H4 (cell line): ENCODE measurements around the gene URGCP. TPM values are rescaled to one million over a fixed set of nuclear protein-coding genes. Genes with fewer than 3 reads are reported as not detected.
"Not testable (repeated sequence)": the region's sequence is repeated elsewhere in the genome, so short reads cannot be mapped to it uniquely, and the experiment has no call there.

Source experiments
- DNase-seq: peaks from one replicate; pipeline ENCODE4 v3.0.0-alpha.2; 2015; ENCODE audit warnings: low spot score
- total RNA-seq: library from RNA; depleted of rRNA; stranded (reverse); fragments of >200 nt; shearing (Covaris generic); gene quantifications from 2 replicates; pipeline ENCODE4 v1.2.3, GENCODE V29; 2014

URGCP gene
- total RNA-seq, 1 experiment from 2014 or later = 32.1 TPM

DNA sequence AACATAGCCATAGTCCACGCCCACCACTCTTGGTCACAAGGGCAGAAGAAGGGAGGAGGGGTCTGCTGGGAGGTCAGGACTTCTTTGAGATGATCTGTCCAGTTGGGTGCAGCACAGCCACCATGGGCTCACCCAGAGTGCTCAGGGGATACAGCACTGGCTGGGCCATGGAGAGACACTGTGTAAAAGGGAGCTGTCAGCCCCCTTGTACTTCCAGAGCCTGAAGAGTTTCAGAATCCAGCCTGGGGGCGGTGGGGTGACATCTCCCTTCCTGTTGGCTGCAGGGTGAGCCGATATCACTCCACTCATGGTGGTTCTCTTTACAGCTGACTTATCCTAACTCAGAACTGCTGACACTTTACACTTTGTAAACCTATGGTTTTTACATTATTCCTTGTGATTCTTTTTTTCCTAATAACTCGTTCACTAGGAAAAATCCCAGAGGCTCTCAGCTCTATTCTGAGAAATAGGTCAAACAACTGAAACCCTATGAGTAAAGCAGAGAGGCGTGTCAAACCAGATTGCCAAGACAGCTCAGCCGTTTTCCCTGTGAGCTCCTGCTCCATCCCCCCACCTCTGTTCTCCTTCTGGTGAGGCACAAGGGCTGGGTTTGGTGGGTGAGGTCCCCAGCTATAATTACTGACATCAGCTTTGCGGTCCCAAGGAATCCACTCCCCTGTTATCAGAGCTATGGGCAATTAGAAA, 33.8 kb downstream of the URGCP start:
- peak; percentile 89 for DNase-seq

DNA sequence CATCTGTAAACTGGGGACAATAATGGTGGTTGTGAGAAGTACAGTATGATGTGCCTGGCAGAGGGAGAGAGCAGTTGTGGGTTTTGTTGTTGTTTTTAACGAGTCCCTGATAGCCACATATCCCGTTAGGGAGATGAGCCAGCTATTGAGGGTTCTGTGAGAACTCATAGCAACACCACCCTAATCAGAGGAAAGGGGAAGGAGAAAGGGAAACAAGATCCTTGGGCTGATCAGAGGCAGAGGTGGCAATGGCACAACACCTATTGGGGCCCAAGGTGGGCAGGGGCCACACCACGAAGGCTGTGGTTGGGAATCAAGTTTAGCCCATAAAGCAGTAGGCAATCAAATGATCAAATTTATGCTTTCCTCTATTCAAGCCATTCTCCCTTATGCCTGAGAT, 35.3 kb downstream of the URGCP start:
- DNase-seq = no peak

DNA sequence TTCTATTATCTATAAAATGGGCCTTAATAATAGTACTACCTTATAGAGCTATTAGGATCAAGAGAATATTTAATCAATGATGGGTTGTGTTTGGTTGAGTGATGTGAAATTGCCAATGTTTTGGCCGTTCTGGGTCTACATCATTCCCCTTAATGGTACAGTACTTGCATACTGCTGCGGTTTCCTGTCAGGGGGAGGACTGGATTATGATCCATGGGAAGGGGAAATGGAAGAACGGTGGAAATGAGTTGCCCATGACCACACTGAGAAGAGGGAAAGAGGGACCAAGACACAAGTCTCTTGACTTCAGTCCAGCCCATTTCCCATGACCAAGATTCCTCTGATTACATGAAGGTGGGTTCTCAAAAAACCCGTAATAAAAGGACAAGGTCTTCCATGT, 36.1 kb downstream of the URGCP start:
- DNase-seq = no peak

DNA sequence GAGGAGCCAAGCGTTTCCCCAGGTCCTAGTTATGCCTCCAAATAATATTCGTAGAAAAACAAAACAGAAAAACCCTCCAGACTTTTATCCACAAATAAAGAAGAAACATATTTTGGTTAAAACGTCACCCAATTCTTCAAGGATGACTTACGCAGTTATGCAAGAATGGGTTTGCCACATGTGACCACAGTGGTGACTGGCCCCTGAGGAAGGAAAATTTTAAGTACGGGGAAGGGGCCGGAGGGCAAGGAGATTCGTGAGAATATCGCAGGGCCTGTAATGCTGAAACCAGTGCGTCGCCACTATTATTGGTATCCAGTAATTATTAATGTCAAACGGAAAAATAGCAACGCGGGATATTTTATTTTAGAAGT, 36.5 kb downstream of the URGCP start:
- DNase-seq = peak; percentile 93

DNA sequence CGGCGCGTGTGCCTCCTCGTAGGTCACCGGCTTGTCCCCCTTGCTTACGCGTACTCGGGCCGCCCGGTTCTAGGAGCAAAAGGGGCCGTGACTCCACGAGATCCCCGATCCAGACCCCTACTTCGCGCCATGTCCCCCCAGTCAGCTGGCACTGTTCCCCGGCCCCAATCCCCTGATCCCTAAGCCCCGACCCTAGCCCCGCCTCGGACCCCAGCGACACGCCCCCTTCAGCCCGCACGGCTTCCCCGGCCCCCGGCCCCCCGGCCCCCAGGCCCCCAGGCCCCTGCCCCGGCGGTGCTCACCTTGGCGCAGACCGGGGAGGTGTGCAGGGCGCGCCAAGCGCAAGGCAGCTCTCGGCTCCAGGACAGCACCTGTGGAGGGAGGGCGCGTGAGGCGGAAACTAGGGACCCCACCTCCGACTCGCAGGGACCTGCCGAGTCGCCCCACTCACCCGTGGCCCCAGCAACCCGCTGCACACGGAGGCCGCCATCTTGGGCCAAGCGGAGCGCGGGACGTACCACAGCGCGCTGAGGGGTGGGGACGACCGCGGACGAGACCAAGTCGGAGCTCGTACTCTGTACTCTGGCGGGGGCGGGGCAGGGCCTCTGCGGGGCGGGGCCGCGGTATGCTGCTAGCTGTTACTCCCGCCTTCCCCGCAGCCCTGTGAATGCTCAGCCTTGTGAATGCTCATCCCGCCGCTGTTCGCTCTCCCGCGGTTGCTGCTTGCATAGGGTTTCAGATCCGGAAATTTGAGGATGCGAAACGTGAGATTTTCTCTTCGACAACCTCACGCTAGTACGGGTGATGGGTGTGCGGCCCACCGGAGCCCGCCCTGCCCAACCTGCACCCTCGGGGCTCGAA, 37.2 kb downstream of the URGCP start, which contains the start of gene MRPS24:
Gene MRPS24 (minus strand): TSS at position 512 of the 861 bp plus-strand sequence. CDS start 22 bp downstream, at position 490.
- DNase-seq = peak; percentile 97

DNA sequence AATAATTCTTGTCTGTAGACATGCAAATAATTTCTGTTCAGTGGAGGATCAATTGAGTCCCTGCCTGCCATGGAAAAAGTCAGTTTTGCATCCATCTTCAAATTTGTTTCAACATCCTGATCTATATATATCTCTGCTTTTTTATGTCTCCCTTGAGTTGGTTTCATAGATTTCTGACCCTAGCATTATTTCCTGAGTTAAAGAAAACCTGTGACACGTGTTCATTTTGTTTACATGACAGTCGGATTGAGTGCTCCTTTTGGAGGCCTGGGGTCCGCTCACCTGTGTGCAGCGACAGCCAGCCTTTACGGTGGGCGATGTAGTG, 37.8 kb downstream of the URGCP start:
- DNase-seq = no peak

DNA sequence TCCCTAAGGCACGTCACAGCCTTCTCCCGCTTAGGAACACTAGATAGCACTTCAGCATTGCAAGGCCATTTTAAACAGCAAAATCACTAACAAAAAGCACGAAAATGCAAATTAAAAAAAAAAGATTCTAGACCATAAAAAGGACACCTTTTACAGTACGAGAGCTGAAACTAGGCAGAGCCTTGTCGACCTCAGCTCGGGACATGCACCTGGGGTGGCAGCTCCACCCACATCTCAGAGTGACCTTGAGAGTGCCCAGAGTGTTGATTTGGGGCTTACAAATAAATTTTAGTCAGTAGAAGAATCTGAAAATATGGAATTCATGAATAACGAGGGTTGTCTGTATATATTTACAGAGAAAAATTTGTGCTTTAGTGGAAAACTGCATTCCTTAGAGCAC, 38.2 kb downstream of the URGCP start:
- no peak for DNase-seq

DNA sequence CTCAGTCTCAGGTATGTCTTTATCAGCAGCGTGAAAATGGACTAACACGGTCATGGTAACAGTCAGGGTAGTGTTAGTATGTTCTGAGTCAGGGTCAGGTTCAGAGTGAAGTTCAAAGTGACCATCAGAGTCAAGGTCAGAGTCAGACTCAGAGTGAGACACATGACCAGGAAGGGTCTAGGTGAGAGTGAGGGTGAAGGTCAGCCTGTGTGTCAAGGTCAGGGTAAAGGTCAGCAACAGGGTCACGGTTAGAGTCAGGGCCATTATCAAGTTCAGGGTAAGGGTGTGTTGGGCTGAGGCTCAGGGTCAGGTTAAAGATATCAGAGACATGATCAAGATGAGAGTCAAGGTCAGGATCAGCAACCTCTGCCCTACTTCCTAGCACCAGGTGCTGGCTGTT, 41.1 kb downstream of the URGCP start:
- no peak for DNase-seq

DNA sequence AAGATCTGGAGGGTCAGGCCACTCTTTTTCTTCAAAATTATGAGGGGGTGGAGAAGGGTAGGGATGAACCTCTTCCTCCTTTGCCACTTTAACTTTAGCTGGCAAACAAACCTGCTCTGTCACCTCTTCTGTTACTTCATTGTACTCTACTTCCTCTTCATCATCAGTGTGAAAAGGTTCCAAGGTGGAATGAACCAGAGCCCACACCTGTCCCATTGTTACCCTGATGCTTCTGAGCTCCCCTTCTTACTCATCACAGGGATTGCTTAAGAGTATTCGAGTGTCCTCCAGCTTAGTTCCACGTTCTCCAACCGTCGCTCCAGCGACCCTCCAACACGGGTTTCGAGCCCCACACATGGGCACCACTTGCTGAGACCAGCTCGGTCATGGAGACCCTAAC, 42.3 kb downstream of the URGCP start:
- no peak for DNase-seq

DNA sequence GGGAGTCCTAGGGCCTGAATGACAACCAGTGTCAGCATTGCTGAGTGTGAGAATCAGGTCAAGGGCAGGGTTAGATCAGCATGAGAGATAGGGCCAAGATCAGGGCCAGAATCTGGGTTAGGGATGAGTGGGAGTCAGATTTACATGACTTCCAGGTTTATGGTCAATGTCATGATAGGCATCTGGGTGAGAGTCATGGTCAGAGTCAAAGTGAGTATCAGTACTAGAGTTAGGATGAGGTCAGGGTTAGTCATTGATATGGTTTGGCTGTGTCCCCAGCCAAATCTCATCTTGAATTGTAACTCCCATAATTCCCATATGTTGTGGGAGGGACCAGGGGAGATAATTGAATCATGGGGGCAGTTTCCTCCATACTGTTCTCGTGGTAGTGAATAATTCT, 49.4 kb downstream of the URGCP start:
- DNase-seq = no peak

DNA sequence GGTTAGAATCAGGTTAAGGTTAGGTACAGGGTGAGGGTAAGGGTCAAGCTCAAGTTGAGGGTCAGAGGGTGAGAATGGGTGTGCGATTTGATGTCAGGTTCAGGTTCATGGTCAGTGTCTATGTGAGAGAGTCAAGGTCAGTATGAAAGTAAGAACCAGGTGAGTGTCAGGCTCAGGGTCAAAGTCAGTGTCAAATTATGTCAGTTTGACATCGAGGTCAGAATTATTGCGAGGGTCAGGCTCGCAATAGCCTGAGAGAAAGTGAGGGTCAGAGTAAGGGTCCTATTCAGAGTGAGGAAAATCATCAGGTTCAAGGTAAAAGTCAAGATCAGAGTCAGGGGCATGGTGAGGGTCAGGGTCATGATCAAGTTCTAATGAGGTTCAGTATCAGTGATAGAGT, 50.1 kb downstream of the URGCP start:
- DNase-seq = no peak

DNA sequence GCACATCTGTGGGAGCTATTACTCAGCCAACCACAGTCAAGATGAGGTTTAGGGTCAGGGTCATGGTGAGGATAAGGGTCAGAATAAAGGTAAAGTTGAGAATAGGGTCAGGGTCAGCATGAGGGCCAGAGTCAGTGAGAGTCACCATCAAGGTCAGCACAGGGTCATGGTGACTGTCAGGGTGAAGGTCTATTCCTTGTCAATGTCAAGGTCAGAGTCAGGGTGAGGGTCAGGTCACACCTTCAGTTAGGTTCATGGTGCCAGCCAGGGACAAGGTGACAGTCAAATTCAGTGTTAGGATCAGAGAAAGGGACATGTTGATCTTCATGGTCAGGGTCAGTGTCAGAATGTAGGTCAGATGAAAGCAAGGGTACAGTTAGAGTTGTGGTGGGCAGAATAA, 51.2 kb downstream of the URGCP start:
- no peak for DNase-seq

DNA sequence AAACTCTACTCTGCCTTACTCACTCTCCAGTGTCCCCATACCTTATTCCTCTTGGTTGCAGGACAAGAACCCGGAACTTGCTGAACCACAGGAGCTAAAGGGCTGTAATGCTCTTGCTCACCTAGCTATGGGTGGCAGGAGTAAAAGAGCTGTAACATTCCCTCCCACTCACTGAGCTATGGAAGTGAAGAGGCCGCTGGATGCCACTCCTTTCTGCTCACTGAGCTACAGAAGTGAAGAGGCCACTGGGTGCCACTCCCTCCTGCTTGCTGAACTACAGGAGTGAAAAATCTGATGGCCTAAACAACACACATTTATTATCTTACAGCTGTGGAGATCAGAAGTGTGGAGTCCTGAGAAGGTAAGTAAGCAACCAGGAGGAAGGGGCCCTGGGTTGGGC, 54.6 kb downstream of the URGCP start:
- DNase-seq = no peak

DNA sequence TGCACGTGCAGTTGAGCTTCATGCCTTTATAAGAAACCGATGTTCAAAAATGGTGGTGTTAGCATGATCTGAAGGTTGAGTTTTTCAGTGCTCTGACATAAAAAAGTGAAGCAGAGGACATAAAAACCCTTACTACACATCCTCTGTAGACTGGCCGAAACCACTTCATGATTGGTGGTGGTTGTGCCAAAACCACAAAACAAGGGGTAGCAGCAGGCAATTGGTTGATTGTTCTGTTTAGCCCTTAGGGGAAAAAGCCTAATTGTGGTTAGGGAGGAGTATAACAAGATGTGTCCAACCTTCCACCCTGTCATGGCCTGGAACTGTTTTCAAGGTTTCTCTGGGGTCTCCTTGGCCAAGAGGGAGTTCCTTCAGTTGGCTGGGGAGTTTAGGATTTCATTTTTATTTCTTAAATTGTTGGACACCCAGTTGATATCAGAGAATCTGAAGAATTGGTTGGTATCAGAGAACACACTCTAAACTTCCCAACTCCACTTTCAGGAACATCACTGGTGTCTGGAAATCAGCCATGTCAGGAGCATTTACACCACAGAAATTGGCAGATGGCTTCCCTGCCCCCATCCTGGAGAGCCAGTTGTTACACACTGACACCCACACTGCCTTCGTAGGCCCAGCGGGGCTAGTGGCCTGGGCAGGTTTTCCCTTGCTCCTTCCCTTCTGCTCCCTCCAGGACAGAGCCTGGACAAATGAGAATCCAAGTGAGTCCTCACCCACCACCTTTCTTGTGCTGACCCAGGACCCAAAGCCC, 55.9 kb downstream of the URGCP start:
- DNase-seq = peak; percentile 86

DNA sequence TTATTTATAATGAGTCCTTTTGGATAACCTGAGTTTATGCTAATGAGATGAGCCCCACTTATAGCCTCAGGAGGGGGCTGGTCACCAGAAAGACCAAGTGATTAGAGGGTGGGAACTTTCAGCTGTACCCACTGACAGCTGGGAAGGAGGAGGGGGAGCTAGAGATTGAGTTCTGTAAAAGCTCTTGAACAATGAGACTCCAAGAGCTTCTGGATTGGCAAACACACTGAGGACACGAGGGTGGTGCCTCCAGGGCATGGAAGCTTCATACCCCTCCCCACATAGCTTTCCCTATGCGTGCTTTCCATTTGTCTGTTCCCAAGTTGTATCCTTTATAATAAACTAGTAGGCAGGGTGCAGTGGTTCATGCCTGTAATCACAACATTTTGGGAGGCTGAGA, 57.3 kb downstream of the URGCP start:
- DNase-seq = no peak

DNA sequence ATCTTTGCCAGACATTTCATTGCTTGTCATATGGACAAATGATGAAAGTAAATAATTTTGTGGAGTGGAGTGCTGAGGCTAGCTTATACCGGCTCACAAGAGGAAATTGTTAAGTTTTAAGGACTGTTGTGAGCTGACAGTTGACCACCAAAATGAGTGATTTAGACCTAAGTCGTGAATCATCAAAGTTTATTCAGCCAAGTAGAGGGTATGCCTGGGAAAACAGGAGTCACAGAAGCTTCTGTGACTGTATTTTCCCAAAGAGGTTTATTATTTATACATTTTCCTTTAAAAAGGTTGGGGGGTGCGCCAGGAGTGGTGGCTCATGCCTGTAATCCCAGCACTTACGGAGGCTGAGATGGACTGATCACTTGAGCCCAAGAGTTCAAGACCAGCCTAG, 58.9 kb downstream of the URGCP start:
- DNase-seq = no peak

DNA sequence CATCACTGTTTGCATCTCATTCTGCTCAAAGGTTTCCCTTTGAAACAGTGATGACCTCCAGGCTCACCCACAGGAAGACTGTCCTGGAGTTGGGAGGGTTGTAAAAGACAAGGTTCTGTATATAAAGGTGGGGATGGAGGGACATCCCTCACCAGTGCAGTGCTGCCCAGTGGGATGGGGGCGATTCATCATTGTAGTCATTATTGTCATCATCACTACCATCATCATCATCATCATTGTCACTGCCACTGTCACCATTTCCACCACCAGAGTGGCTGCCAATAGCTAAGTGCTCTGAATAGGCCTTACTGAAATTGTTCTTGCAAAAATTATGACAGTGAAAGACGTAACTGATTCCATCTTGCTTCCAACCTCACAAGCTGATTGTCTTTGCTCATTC, 61.7 kb downstream of the URGCP start:
- no peak for DNase-seq

DNA sequence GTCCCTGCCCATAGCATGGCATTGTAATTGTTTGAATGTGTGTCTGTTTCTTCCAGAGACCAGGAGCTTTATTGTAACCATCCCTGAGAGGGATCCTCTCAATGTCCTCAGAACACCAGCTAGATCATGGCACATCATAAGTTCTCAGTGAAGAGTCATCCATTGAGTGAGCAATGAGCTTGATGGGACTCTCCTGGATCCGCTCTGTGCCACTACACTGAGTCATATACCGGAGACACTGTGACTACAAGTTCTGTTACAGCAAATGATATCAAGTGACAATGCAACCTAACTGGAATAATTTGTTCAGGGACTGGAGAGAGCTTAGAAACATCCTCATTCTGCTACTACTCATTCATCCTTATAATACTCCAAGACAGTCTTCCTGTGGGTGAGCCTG, 62.1 kb downstream of the URGCP start:
- no peak for DNase-seq

DNA sequence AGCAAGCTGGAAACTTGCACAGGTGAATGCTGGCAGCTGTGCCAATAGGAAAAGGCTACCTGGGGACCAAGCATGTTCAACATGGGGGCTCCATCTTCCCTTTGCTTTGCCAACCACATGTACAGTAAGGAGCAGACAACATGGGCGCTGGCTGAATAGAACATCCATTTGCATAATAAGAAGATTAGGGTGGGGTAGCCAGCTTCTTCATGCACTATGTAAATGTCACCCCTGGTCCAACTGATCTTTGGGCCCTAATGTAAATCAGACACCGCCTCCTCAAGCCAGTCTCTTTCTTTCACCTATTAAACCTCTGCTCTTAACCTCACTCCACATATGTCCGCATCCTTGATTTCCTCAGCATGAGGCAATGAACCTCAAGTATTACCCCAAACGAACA, 63.1 kb downstream of the URGCP start:
- no peak for DNase-seq

DNA sequence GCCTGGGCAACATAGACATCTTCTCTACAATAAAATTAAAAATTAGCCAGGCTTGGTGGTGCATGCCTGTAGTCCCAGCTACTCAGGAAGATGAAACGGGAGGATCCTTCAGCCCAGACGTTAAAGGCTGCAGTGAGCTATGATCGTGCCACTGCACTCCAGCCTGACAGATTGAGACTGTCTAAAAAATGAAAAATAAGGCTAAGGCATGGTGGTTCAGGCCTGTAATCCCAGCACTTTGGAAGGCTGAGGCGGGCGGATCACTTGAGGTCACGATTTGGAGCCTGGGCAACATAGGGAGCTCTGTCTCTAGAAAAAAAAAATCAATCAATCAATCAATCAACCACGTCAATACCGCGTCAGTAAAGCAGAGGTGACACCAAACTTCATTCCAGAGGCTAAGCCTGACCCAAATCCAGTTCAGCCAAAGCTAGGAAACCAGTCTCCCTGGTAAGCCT, 68.2 kb downstream of the URGCP start:
- no peak for DNase-seq

DNA sequence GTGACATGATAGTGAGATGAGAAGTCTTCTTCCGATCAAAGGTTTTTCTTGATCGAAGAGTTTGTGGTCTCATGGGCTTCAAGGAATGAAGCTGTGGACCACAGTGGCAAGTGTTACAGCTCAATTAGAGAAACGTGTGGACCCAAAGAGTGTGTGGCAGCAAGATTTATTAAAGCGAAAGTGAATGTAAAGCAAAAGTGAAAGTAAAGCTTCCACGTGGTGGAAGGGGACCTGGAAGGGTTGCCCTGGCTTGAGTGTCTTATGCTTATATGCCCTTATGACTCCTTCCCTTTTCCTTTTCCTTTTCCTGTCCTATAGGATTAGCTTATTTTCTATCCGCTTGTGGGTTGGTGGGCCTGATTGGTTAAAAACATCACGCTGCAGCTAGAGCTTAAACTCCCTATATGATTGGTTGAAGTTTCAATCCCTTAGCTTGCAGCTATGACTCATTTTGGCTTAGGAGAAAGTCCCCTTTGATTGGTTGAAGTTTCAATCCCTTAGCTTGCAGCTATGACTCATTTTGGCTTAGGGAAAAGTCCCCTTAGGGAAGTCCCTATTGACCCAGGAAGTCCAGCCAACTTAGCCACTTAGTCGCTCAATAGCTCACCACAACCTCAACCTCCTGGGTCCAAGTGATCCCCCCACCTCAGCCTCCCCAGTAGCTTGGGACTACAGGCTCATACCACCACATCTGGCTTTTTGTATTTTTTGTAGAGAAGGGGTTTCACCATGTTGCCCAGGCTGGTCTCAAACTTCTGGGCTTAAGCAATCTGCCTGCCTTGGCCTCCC, 71.7 kb downstream of the URGCP start:
- peak; percentile 96 for DNase-seq

DNA sequence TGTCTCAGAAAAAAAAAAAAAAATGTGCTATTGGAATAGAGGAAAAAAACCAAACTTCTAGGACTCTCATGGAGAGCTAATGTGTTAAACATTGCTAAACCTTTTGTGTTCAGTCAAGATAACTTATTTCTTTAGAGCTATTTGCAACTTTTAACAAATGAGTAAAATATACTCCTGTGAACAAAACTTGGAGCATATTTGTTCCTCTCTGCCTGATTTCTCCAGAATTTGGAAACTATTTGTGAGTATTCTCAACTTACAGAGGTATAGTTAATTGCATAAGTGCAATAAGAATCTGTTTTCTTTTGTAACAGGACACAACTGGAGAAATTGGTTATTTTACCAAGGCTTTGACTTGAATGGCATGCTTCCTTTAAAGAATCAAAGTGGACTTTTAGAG, 75.5 kb downstream of the URGCP start:
- not testable (repeated sequence) for DNase-seq
